Fibroblast of villous mesenchyme (primary cell): ENCODE measurements around the gene MVP. TPM values are rescaled to one million over a fixed set of nuclear protein-coding genes. Genes with fewer than 3 reads are reported as not detected.

Experiments used
- DNase-seq: peaks from one replicate; pipeline ENCODE4 v3.0.0-alpha.2; 2010; ENCODE audit warnings: low read depth
- H3K4me3 ChIP-seq: 2 replicates; pipeline ENCODE4 v1.5.1; 2011; ENCODE audit warnings: low read depth, mild to moderate bottlenecking, low read length
- total RNA-seq: library from RNA; depleted of rRNA; stranded (reverse); fragments of >200 nt; gene quantifications from 2 replicates; pipeline ENCODE4 v1.2.3, GENCODE V29; 2012
- TF ChIP-seq, protein P1 (sequence below): IDR thresholded peaks from 2 replicates; pipeline ENCODE4 v1.5.1; 2012; ENCODE audit warnings: low read depth, mild to moderate bottlenecking, low read length; ENCODE audit not compliant: insufficient read depth

MVP gene
- total RNA-seq, 1 donor: 211 TPM

DNA sequence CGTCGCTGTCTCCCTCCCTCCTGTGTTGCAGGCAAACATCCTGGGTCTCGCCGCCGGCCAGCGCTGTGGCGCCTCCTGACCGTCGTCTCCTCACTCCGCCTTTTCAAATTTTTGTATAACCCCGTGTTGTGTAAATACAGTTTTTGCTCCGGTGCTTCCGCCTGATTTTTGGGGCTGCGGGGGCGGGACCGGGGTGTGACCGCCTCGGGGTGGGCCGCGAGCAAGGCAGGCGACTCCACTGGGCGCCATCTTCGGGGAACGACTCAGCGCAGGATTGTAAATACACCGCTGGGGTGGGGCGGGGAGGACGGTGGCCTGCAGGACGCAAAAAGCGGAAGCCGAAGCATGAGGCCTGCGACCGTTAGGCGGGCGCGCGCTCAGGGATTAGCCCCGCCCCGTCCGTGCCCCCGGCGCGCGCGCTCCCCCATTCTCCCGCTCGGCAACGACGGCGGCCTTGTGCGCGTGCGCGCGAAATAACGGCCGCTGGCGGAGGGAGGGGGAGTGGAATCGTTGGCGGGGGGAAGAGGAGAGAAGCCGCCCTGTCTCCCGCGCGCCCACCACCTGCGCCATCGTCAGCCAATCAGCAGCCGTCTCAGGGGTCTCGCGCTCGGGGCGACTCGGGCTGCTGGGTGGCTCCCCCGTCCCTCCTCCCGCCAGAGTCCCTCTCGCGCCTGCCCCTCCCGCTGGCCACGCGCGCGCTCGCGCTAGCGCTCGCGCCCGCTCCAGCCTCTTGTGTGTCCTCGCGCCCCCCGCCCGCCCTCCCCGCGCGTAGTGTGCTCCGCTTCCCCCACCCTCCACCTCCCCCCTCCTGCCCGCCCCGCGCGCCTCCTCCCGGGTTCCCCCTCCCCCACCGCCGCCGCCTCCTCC lies 14.8 kb upstream of the MVP start:
- DNase-seq: peak; percentile 98
- TF ChIP-seq, protein P1, sequence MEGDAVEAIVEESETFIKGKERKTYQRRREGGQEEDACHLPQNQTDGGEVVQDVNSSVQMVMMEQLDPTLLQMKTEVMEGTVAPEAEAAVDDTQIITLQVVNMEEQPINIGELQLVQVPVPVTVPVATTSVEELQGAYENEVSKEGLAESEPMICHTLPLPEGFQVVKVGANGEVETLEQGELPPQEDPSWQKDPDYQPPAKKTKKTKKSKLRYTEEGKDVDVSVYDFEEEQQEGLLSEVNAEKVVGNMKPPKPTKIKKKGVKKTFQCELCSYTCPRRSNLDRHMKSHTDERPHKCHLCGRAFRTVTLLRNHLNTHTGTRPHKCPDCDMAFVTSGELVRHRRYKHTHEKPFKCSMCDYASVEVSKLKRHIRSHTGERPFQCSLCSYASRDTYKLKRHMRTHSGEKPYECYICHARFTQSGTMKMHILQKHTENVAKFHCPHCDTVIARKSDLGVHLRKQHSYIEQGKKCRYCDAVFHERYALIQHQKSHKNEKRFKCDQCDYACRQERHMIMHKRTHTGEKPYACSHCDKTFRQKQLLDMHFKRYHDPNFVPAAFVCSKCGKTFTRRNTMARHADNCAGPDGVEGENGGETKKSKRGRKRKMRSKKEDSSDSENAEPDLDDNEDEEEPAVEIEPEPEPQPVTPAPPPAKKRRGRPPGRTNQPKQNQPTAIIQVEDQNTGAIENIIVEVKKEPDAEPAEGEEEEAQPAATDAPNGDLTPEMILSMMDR: no peak
- H3K4me3 ChIP-seq: peak overlapping the region; percentile 78

DNA sequence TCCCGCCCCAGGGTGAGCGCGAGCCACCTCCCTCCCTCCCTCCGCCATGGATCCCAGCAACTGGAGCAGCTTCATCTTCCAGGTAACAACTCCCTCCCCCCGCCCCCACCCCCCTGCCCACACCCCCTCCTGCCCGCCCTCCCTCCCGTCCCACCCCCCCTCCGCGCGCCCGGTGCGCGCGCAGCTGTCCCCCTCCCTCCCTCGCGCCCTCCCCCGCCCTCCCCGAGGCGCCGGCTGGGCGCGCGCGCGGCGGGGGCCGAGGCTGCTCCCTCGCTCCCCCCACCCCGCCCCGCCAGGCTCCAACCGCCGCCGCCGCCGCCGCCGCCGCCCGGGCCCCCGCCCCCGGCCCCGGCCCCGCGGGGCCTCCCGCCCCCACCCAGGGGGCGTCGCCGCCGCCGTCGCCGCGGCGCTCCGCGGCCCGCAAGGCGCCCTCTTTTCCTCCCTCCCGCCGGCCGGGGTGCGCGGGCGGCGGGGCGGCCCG lies 14.1 kb upstream of the MVP start, which contains the start of gene MAZ:
Gene MAZ (plus strand): TSS at position 431 of the 481 bp plus-strand sequence. CDS start 173 bp downstream, outside the sequence.
- DNase-seq: peak; percentile 93
- H3K4me3 ChIP-seq: peak within 1 kb of the TSS; percentile 78
- TF ChIP-seq, protein P1: no peak

- TF ChIP-seq, protein P1: no peak
- DNase-seq: no peak
- peak overlapping the region; percentile 68 for H3K4me3 ChIP-seq
These were observed 13.4 kb upstream of the MVP start for GRCh38 chr16:29806641-29807425.

DNA sequence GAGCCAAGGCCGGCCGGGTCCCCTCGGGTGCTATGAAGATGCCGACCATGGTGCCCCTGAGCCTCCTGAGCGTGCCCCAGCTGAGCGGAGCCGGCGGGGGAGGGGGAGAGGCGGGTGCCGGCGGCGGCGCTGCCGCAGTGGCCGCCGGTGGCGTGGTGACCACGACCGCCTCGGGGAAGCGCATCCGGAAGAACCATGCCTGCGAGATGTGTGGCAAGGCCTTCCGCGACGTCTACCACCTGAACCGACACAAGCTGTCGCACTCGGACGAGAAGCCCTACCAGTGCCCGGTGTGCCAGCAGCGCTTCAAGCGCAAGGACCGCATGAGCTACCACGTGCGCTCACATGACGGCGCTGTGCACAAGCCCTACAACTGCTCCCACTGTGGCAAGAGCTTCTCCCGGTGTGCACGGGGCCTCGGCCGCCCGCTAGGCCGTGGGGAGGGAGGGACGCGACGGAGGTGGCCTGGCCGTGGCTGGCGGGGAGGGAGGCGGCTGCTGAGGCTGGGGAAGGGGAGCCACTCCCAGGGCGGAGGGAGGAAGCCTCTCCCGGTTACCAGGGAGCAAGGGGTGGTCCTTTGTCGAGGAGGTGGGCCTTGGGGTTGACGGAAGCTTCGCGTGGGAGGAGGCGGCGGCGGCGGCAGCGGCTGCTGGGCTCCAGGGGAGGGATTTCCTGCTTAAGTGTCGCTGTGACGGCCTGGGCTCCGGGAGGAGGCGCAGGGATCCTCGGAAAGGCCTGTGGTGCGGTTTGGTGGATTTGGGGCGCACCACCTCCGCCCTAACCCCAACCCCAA lies 12.6 kb upstream of the MVP start:
- peak; percentile 96 for DNase-seq
- TF ChIP-seq, protein P1: peak; percentile 54

DNA sequence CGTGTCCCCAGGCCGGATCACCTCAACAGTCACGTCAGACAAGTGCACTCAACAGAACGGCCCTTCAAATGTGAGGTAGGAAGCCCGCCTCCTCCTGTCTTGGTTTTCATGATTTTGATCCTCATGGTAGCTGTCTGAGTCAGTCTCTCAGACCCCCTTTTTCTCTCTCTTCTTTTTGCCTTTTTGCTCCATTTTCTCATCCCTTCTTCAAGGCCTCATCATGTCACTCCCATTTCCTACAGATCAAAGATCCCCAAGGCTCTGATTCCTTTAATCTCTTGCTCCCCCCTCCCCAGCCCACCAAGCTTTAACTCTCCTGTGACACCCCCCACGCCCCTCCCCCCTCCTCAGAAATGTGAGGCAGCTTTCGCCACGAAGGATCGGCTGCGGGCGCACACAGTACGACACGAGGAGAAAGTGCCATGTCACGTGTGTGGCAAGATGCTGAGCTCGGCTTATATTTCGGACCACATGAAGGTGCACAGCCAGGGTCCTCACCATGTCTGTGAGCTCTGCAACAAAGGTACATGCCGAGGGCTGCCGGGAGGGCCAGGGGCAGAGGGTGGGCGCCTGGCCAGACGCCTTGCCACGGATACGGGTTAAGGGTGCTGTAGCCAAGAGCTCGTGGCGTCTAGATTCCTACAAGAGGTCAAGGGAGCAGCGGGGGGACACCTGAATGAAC lies 11.9 kb upstream of the MVP start:
- peak overlapping the region; percentile 68 for H3K4me3 ChIP-seq
- TF ChIP-seq, protein P1: no peak
- no peak for DNase-seq

More for the DNA sequence above, 12.6 kb upstream of the MVP start:
- peak overlapping the region; percentile 68 for H3K4me3 ChIP-seq
